Activated CD8-positive, alpha-beta memory T cell treated with anti-CD3 and anti-CD28 coated beads, Interleukin-2, amount 10 ng/mL, durations not matched to agents 7 days and 5 days (primary cell): ENCODE measurements around the gene APOF. TPM values are rescaled to one million over a fixed set of nuclear protein-coding genes. Genes with fewer than 3 reads are reported as not detected.
A peak's percentile ranks its signal among the peaks of the same experiment; 100 is the strongest.
"Not testable (repeated sequence)": the region's sequence is repeated elsewhere in the genome, so short reads cannot be mapped to it uniquely, and the experiment has no call there.

ENCODE experiments used
- ATAC-seq: fragments of 150-1000 bp; cut with Tn5 transposase; one replicate; pipeline ENCODE4 v1.10.0; 2021; ENCODE audit warnings: moderate library complexity
- CTCF ChIA-PET: fragments of 350-600 bp; sonication (Branson Sonifier 250); formaldehyde crosslinking; loops from one replicate; lab custom pipeline; 2021; ENCODE audit warnings: antibody characterized with exemption; lab: Charles Lee
- DNase-seq: peaks from one replicate; pipeline ENCODE4 v3.0.0-alpha.2; 2020
- H3K27ac Mint-ChIP-seq: one replicate; pipeline ENCODE4 v1.8.0; 2021; ENCODE audit warnings: mild to moderate bottlenecking, mixed read lengths
- H3K27me3 Mint-ChIP-seq: one replicate; pipeline ENCODE4 v1.8.0; 2021; ENCODE audit warnings: mixed read lengths
- H3K36me3 Mint-ChIP-seq: one replicate; pipeline ENCODE4 v1.8.0; 2021; ENCODE audit warnings: mild to moderate bottlenecking, mixed read lengths
- H3K4me1 Mint-ChIP-seq: one replicate; pipeline ENCODE4 v1.8.0; 2021; ENCODE audit warnings: mixed read lengths
- H3K4me3 Mint-ChIP-seq: one replicate; pipeline ENCODE4 v1.8.0; 2021; ENCODE audit warnings: mild to moderate bottlenecking, moderate library complexity, mixed read lengths
- H3K9me3 Mint-ChIP-seq: one replicate; pipeline ENCODE4 v1.8.0; 2022; ENCODE audit warnings: low read depth, mixed read lengths
- total RNA-seq, 2 experiments: library from RNA; stranded (reverse); gene quantifications; one replicate each; pipeline ENCODE4 v1.2.3, GENCODE V29; 2021

APOF gene
- total RNA-seq, 2 experiments from 2014 or later = not detected

DNA sequence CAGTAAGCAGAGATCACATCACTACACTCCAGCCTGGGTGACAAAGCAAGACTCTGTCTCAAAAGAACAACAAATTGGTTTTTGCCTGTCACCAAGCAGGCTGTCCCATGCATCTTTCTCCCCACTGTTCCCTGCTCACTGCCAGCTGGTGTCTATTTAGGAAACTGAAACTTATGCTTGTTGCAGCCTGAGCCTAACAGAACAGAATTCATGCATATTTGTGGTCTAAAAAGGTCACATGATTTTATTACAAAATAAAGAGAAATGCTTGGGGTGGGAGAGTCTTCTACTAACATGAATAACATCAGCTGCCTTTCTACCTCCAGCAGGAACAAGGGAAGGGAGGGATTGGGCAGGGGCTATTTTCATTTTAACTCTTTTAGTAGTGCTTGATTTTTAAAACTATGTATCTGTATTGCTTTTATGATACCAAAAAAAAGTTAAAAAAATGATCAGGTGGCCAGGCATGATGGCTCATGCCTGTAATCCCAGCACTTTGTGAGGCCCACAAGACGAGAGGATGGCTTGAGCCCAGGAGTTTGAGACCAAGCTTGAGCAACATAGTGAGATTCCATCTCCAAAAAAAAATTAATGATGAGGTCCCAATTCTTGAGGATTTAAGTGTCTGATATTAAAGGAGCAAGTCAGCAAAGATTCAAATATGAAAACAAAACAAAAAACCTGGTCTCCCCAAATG, 3.7 kb downstream of the APOF start:
- Mint-ChIP-seq H3K27ac (peak overlapping the region; percentile 95), H3K9me3 (no peaks in the 10 kb centered on the region), H3K36me3 (peaks cover 35% of the 10 kb centered on the region), H3K27me3 (no peaks in the 10 kb centered on the region), H3K4me3 (peak overlapping the region; percentile 93), H3K4me1 (peaks cover 24% of the 10 kb centered on the region)
- ATAC-seq = no peak
- DNase-seq = peak; percentile 52
- CTCF ChIA-PET = interaction anchor here (0.8 to 4.6 kb wide), 18 partner anchors 11 to 241 kb away, joined by 3 to 21 read pairs (median 5); partner anchors contain the start of genes ANKRD52, CNPY2, COQ10A and ESYT1

DNA sequence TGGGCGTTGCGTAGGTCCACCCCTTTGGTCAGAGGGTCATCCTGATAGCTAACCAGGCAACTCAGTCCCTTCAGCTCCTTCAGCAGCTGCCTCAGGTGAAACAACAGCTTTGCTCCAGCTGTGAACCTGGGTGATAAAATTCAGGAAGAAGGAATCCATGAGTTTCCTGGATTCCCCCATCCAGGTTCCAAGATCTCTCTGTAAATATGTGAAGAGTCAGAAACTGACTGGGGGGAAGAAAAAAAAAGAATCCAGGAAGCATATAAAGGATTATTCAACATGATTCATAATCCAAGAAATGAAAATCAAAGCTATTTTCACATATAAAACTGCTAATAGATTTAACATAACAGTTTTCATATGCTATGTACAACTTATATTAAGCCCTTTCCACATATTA, 11.3 kb downstream of the APOF start:
- Mint-ChIP-seq H3K27ac (no peak overlapping the region), H3K27me3 (no peaks in the 10 kb centered on the region), H3K9me3 (no peaks in the 10 kb centered on the region), H3K4me1 (peaks cover 8% of the 10 kb centered on the region), H3K4me3 (no peak overlapping the region), H3K36me3 (peaks cover 67% of the 10 kb centered on the region)
- ATAC-seq (no peak), DNase-seq (no peak)
- CTCF ChIA-PET = interaction anchor here (1.4 kb wide), 1 partner anchor 10 kb away, joined by 7 read pairs; the partner anchor contains the start of gene STAT2

DNA sequence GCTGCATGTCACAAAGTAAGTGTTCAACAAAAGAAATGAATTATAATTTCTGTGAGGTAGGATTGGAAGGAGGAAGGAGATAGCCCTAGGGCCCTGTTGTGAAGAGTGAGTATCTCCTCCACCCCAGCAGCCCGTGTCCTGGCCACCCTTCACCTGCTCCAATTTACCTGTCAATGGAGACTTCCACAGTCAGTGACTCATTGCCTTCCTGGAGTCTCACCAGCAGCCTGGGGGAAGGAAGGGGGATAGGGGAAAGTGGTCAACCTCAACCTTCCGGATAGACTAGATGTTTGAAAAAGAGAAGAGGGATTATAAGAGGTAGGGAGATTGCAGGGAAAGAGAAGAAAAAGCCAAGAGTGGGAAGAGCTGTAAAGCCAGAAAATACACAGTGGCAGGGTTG, 12.0 kb downstream of the APOF start:
- CTCF ChIA-PET = interaction anchor here (0.8 to 1.4 kb wide), 2 partner anchors 10 to 14 kb away, joined by 3 to 7 read pairs; partner anchors contain the start of gene STAT2
- H3K4me1 Mint-ChIP-seq = peaks cover 5% of the 10 kb centered on the region
- DNase-seq = no peak
- peaks cover 69% of the 10 kb centered on the region for H3K36me3 Mint-ChIP-seq
- no peaks in the 10 kb centered on the region for H3K9me3 Mint-ChIP-seq
- ATAC-seq = no peak
- H3K27ac Mint-ChIP-seq = peak overlapping the region; percentile 9
- H3K27me3 Mint-ChIP-seq = no peaks in the 10 kb centered on the region
- no peak overlapping the region for H3K4me3 Mint-ChIP-seq

DNA sequence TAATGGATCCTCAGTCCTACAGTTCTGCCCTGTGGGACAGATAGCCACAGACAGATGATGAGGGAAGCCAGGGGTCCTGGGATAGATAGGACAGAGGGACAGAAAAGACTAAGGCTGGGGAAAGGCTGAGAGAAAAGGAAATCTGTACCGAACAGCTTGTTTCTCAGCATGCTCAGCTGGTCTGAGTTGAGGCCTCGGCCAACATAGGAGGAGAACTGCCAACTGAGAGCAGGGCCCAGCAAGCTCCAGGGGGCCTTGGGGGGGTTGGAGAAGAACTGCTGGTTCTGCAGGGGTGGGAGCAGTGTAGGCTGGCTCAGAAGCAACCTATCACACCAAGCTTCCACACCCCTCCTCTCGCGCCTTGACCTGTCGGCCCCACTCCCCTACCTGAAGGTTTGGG, 13.9 kb downstream of the APOF start:
- Mint-ChIP-seq H3K27ac (no peak overlapping the region), H3K9me3 (no peaks in the 10 kb centered on the region), H3K4me1 (peaks cover 4% of the 10 kb centered on the region), H3K36me3 (peaks cover 61% of the 10 kb centered on the region), H3K4me3 (no peak overlapping the region), H3K27me3 (no peaks in the 10 kb centered on the region)
- no peak for ATAC-seq
- no peak for DNase-seq
- CTCF ChIA-PET = interaction anchor here (0.8 to 1.5 kb wide), 2 partner anchors 10 to 579 kb away, joined by 3 read pairs; partner anchors contain the start of gene IL23A

DNA sequence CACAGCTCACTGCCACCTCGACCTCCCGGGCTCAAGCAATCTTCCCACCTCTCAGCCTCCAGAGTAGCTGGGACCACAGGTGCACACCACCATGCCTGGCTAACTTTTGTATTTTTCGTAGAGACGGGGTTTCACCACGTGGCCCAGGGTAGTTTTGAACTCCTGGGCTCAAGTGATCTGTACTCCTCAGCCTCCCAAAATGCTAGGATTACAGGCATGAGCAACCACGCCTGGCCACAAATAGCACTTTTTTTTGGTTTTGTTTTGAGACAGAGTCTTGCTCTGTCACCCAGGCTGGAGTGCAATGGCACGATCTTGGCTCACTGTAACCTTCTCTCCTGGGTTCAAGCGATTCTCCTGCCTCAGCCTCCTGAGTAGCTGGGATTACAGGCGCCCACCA, 15.4 kb downstream of the APOF start:
- CTCF ChIA-PET = interaction anchor here (1.2 to 1.7 kb wide), 4 partner anchors 11 to 31 kb away, joined by 3 to 5 read pairs (median 3); partner anchors contain the start of genes CNPY2, PAN2 and STAT2
- peaks cover 71% of the 10 kb centered on the region for H3K36me3 Mint-ChIP-seq
- not testable (repeated sequence) for H3K4me3 Mint-ChIP-seq, H3K27ac Mint-ChIP-seq, H3K27me3 Mint-ChIP-seq, H3K4me1 Mint-ChIP-seq, ATAC-seq, DNase-seq, H3K9me3 Mint-ChIP-seq

DNA sequence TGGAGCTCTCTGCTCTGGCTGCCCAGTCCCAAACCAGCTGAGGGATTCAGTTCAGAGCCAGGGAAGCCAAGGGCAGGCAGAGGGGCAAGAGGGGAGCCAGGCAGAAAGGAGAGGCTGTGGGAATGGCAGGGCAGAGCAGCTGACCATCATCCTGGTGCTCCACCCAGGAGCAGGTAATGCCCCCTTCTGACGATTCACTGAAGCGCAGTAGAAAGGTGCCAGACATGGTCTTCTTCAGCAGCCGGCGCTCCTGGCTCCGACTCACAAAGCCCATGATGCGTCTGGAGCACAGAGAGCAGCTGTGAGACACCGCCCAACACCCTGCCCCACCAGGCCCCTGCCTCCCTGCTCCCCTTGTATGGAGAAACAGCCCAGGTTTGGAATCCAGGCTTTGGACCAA, 16.0 kb downstream of the APOF start:
- H3K9me3 Mint-ChIP-seq = no peaks in the 10 kb centered on the region
- peaks cover 4% of the 10 kb centered on the region for H3K4me1 Mint-ChIP-seq
- DNase-seq (no peak), ATAC-seq (peak; percentile 47)
- peaks cover 72% of the 10 kb centered on the region for H3K36me3 Mint-ChIP-seq
- H3K4me3 Mint-ChIP-seq = no peak overlapping the region
- H3K27me3 Mint-ChIP-seq = no peaks in the 10 kb centered on the region
- CTCF ChIA-PET = interaction anchor here (1.0 to 1.7 kb wide), 4 partner anchors 11 to 31 kb away, joined by 3 to 5 read pairs (median 3); partner anchors contain the start of genes CNPY2 and STAT2
- no peak overlapping the region for H3K27ac Mint-ChIP-seq

DNA sequence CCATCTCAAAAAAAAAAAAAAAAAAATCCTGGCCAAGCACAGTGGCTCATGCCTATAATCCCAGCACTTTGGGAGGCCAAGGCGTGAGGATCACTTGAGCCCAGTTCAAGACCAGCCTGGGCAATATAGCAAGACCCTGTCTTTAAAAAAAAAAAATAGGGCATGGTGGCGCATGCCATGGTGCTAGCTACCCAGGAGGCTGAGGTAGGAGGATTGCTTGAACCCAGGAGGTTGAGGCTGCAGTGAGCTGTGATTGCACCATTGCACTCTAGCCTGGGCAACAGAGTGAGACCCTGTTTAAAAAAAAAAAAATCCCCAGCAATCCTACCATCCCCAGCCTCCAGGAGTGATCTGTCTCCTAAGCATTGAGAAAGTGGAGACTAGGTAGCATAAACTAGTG, 20.4 kb downstream of the APOF start:
- Mint-ChIP-seq H3K4me1 (peaks cover 34% of the 10 kb centered on the region), H3K36me3 (peaks cover 52% of the 10 kb centered on the region)
- H3K27me3 Mint-ChIP-seq, H3K27ac Mint-ChIP-seq, ATAC-seq, DNase-seq, H3K4me3 Mint-ChIP-seq, H3K9me3 Mint-ChIP-seq: not testable (repeated sequence)
- CTCF ChIA-PET = interaction anchor here (0.6 to 1.4 kb wide), 3 partner anchors 10 to 82 kb away, joined by 3 read pairs; no protein-coding TSS in a partner anchor

DNA sequence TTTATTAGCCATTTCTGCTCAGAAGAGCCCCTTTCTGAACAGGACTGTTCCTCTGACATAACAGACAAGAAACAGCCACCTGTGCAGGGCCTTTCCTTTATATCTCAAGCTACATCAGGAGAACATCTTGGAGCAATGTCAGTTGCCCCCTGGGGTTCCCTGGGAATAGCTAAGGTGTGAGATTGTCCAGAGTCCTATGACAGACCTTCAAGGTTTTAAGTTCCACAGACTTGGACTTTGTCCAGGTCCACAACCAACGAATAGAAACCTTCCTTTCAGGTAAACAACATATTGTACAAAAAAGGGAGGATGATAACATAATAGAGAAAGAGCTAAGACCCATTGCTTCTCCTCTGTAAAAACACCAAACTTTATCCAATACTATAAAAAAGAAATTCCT, 21.0 kb downstream of the APOF start:
- no peaks in the 10 kb centered on the region for H3K9me3 Mint-ChIP-seq
- H3K4me1 Mint-ChIP-seq = peaks cover 38% of the 10 kb centered on the region
- DNase-seq = no peak
- no peak overlapping the region for H3K27ac Mint-ChIP-seq
- H3K27me3 Mint-ChIP-seq = no peaks in the 10 kb centered on the region
- ATAC-seq = no peak
- CTCF ChIA-PET = interaction anchor here (0.6 to 1.0 kb wide), 2 partner anchors 36 to 82 kb away, joined by 3 read pairs; no protein-coding TSS in a partner anchor
- H3K36me3 Mint-ChIP-seq = peaks cover 46% of the 10 kb centered on the region
- H3K4me3 Mint-ChIP-seq = no peak overlapping the region

DNA sequence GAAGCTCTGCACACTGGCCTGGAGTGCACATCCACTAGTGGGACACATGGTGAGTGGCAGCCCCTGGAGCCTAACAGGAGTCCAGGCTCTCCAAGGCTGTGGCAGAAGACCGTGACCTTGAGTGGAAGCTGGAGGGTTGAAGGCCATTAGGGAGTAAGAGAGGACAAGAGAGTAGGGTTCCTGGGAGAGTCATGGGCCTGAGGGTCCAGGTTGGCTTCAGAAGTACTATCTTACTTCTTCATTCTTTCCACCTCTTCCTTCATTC, 23.6 kb downstream of the APOF start:
- H3K27ac Mint-ChIP-seq = peak overlapping the region; percentile 99
- peaks cover 31% of the 10 kb centered on the region for H3K36me3 Mint-ChIP-seq
- no peaks in the 10 kb centered on the region for H3K9me3 Mint-ChIP-seq
- CTCF ChIA-PET = interaction anchor here (0.7 to 2.7 kb wide), 10 partner anchors 10 to 149 kb away, joined by 3 to 21 read pairs (median 4); partner anchors contain the start of genes CNPY2, SMARCC2 and STAT2
- no peak for ATAC-seq
- H3K4me3 Mint-ChIP-seq = peak overlapping the region; percentile 69
- no peak for DNase-seq
- H3K4me1 Mint-ChIP-seq = peaks cover 47% of the 10 kb centered on the region
- H3K27me3 Mint-ChIP-seq = no peaks in the 10 kb centered on the region

DNA sequence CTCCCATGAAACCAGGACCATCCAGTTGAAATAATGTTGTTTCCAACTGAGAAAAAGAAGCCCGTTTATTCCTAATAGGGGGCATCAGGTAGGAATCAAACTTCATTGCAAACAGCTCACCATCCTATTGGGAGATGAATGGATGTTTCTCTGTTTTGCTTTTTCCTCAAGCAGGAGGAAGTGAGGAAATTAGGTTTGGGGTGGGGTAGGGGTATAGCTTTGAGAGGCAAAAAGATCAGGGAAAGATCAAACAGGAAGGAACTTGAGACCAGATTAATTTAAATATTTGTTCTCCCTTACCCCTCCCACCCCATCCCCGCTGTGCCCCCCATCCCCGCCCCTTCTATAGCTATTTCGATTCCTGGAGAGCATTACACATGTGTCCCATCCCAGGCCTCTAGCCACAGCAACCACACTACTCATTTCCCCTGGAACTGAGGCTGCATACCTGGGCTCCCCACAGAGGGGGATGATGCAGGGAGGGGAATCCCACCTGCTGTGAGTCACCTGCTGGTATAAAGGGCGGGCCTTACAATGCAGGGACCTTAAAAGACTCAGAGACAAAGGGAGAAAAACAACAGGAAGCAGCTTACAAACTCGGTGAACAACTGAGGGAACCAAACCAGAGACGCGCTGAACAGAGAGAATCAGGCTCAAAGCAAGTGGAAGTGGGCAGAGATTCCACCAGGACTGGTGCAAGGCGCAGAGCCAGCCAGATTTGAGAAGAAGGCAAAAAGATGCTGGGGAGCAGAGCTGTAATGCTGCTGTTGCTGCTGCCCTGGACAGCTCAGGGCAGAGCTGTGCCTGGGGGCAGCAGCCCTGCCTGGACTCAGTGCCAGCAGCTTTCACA, 24.1 kb downstream of the APOF start, which contains the start of gene IL23A:
Gene IL23A, plus strand, starts transcription at position 577 of the 850 bp plus-strand sequence. Its CDS starts 161 bp downstream, at position 738.
- peak; percentile 41 for ATAC-seq
- CTCF ChIA-PET = interaction anchor here (0.7 to 2.7 kb wide), 10 partner anchors 11 to 149 kb away, joined by 3 to 21 read pairs (median 4); partner anchors contain the start of genes CNPY2, SMARCC2 and STAT2
- H3K4me3 Mint-ChIP-seq = peak within 1 kb of the TSS; percentile 69
- peak within 1 kb of the TSS; percentile 99 for H3K27ac Mint-ChIP-seq
- DNase-seq = peak; percentile 87
- no peaks in the 10 kb centered on the region for H3K9me3 Mint-ChIP-seq
- peaks cover 47% of the 10 kb centered on the region for H3K4me1 Mint-ChIP-seq
- H3K27me3 Mint-ChIP-seq = no peaks in the 10 kb centered on the region
- H3K36me3 Mint-ChIP-seq = peaks cover 26% of the 10 kb centered on the region

DNA sequence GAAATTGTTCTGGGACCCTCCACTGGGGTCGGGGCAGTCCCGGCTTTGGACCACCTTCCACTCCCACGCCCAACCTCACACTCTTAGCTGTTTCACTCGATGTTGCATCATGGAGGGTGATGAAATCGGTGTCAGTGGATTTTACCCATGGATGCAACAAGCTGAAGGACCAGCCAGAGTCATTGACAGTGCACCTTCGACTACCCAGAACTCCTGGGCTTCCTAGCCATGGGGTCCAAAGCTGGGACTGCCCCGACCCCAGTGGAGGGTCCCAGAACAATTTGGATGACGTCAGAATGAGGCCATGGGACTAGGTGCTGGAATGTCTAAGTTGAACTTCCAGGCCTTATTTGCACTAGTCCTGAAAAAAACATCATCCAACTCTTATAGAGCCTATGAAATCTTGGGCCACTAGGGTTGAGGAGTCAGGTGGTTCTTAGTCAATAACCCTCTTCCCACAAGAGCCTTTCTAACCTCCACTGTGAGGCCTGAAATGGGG, 24.9 kb downstream of the APOF start:
- Mint-ChIP-seq H3K9me3 (no peaks in the 10 kb centered on the region), H3K4me1 (peaks cover 52% of the 10 kb centered on the region), H3K4me3 (no peak overlapping the region), H3K36me3 (peaks cover 19% of the 10 kb centered on the region), H3K27me3 (no peaks in the 10 kb centered on the region), H3K27ac (peak overlapping the region; percentile 82)
- CTCF ChIA-PET = interaction anchor here (1.2 to 2.7 kb wide), 5 partner anchors 16 to 127 kb away, joined by 3 to 21 read pairs (median 4); partner anchors contain the start of genes CNPY2 and STAT2
- ATAC-seq = no peak
- DNase-seq = no peak

DNA sequence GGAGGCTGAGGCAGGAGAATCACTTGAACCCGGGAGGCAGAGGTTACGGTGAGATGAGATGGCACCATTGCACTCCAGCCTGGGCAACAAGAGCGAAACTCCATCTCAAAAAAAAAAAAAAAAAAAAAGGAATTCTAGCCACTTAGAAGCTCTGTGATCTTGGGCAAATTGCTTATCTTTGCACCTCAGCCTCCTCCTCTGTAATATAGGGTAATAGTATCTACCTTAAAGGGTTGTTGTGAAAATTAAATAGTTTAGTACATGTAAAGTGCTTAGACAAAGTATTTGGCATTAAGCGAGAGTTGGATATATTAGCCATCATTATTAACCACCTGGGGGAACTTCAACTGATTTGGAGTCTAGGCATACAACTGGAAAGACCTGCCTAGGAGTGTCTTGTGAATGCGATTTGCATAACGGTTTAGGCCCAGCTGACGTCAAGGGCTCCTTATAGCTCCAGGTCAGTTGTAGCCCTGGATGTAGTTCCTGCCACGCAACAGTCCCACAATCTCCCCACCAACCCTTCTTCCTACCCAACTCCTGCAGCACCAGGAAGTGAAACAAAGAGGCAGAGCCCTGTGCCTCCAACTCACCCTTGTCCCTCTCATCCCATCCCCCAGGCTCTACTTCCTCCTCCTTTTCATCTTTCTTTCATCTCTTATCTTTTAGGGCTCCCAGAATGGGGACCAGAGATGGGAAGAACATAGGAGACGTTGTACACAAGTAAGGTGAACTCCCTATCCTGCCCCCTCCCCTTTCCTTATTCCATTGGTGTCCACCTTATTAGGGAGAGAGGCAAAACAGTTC, 26.1 kb downstream of the APOF start:
- Mint-ChIP-seq H3K4me1 (peaks cover 58% of the 10 kb centered on the region), H3K9me3 (no peaks in the 10 kb centered on the region), H3K27ac (peak overlapping the region; percentile 60), H3K27me3 (no peaks in the 10 kb centered on the region), H3K4me3 (no peak overlapping the region), H3K36me3 (peaks cover 11% of the 10 kb centered on the region)
- no peak for DNase-seq
- CTCF ChIA-PET = interaction anchor here (0.7 to 2.7 kb wide), 4 partner anchors 10 to 1049 kb away, joined by 3 to 8 read pairs (median 4); no protein-coding TSS in a partner anchor
- ATAC-seq = no peak
